ENCODE data around the gene MTRR.

Gene MTRR

DNA sequence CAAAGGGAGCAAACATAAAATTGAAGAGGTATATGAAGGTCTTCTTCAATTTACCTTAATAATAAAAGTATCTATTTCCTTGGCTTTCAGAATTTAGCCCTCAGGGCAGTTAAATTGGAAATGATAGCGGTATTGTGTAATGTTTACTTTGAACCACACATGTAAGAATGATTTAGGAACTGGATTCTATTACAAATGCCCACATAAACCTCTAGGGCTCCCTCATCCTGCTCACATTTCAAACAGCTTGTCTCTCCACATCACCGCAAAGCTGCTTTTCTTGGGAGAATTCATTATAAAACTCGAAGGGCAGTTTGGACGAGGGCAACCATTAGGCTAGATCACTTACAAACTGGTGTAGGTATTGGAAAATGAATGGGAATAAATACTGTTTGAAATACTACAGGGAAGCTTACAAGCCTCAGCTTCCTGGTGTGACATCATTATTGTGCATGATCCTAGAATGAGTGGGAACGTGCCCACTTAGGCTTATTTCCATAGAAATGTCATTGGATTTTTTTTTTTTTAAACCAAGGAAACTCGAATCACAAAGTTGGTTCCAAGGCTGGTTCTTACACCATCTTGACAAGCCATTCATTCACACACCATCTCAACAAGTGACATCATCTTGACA, 47.3 kb downstream of the MTRR start:
- Histone ChIP-seq H3K27ac (replicated peaks) (no peak overlapping the region), H3K4me3 (replicated peaks; ENCODE audit: insufficient read depth, low read length) (no peak overlapping the region), H3K27me3 (ENCODE audit: insufficient read depth, poor library complexity, severe bottlenecking) (no peaks in the 10 kb centered on the region)
- no peak for DNase-seq (ENCODE audit: low read depth in 1 of 2, low spot score in 1 of 2)
- TF ChIP-seq GABPA (IDR thresholded peaks at IDR 0.05; ENCODE audit: low read depth) (no peak), CTCF (IDR thresholded peaks at IDR 0.05; ENCODE audit: insufficient read depth, low read length) (no peak), SPI1 (IDR thresholded peaks at IDR 0.05; ENCODE audit: borderline replicate concordance, low read depth) (no peak), REST (IDR thresholded peaks at IDR 0.05; ENCODE audit: insufficient replicate concordance, low read depth) (no peak), POLR2AphosphoS5 (IDR thresholded peaks at IDR 0.05; ENCODE audit: low read depth) (no peak)

- no peak for DNase-seq (ENCODE audit: low read depth in 1 of 2, low spot score in 1 of 2)
- TF ChIP-seq REST (IDR thresholded peaks at IDR 0.05; ENCODE audit: insufficient replicate concordance, low read depth) (no peak), SPI1 (IDR thresholded peaks at IDR 0.05; ENCODE audit: borderline replicate concordance, low read depth) (no peak), GABPA (IDR thresholded peaks at IDR 0.05; ENCODE audit: low read depth) (no peak), POLR2AphosphoS5 (IDR thresholded peaks at IDR 0.05; ENCODE audit: low read depth) (no peak), CTCF (IDR thresholded peaks at IDR 0.05; ENCODE audit: insufficient read depth, low read length) (no peak)
- Histone ChIP-seq H3K27me3 (ENCODE audit: insufficient read depth, poor library complexity, severe bottlenecking) (no peaks in the 10 kb centered on the region), H3K27ac (replicated peaks) (no peak overlapping the region), H3K4me3 (replicated peaks; ENCODE audit: insufficient read depth, low read length) (no peak overlapping the region)
These were observed 48.5 kb downstream of the MTRR start for GRCh38 chr5:7917130-7918123.

- no peaks in the 10 kb centered on the region for H3K27me3 ChIP-seq (ENCODE audit: insufficient read depth, poor library complexity, severe bottlenecking)
- TF ChIP-seq POLR2AphosphoS5 (IDR thresholded peaks at IDR 0.05; ENCODE audit: low read depth) (no peak), GABPA (IDR thresholded peaks at IDR 0.05; ENCODE audit: low read depth) (no peak), CTCF (IDR thresholded peaks at IDR 0.05; ENCODE audit: insufficient read depth, low read length) (no peak), REST (IDR thresholded peaks at IDR 0.05; ENCODE audit: insufficient replicate concordance, low read depth) (no peak), SPI1 (IDR thresholded peaks at IDR 0.05; ENCODE audit: borderline replicate concordance, low read depth) (no peak)
- no peak overlapping the region for H3K4me3 ChIP-seq (replicated peaks; ENCODE audit: insufficient read depth, low read length)
- DNase-seq (ENCODE audit: low read depth in 1 of 2, low spot score in 1 of 2), result no peak
- no peak overlapping the region for H3K27ac ChIP-seq (replicated peaks)
These were observed 57.2 kb downstream of the MTRR start for GRCh38 chr5:7925961-7926695.
